Measurements from ENCODE around the gene TEDC1. TPM values are rescaled to one million over a fixed set of nuclear protein-coding genes. Genes with fewer than 3 reads are reported as not detected.

Gene TEDC1
- polyA plus RNA-seq, 6 donors from 2014 or later: 3.5 to 13.6 (median 8.3) TPM

GRCh38 chr14:105526776-105527380 is 35.8 kb downstream of the TEDC1 start:
- no peak for DNase-seq
- H3K4me1 Mint-ChIP-seq: peaks cover 14 to 38% (median 29%) of the 10 kb centered on the region in 3 donors
- H3K27ac Mint-ChIP-seq: peak overlapping the region in 3 of 6 donors; percentile 34 to 85 (median 64)
- peaks cover 8 to 19% (median 12%) of the 10 kb centered on the region in 3 donors for H3K27me3 Mint-ChIP-seq
- H3K9me3 Mint-ChIP-seq: peaks cover 0 to 1% (median 0%) of the 10 kb centered on the region in 7 donors
- H3K4me3 Mint-ChIP-seq: peak overlapping the region; percentile 42 to 88 (median 82)
- ATAC-seq (ENCODE audit: low read depth in 2 of 2): no peak
- no peaks in the 10 kb centered on the region for H3K36me3 Mint-ChIP-seq

GRCh38 chr14:105527381-105527825 is 36.4 kb downstream of the TEDC1 start:
- Mint-ChIP-seq H3K4me1 (peaks cover 19 to 43% (median 33%) of the 10 kb centered on the region in 3 donors), H3K36me3 (no peaks in the 10 kb centered on the region), H3K4me3 (peak overlapping the region in 7 of 8 donors; percentile 56 to 88 (median 82)), H3K9me3 (peaks cover 0 to 1% (median 0%) of the 10 kb centered on the region in 7 donors), H3K27ac (peak overlapping the region in 2 of 6 donors; percentile 64 to 85), H3K27me3 (peaks cover 8 to 14% (median 12%) of the 10 kb centered on the region in 3 donors)
- DNase-seq: no peak
- no peak for ATAC-seq (ENCODE audit: low read depth in 2 of 2)

- peaks cover 8 to 14% (median 12%) of the 10 kb centered on the region in 3 donors for H3K27me3 Mint-ChIP-seq
- H3K9me3 Mint-ChIP-seq: peaks cover 0 to 1% (median 0%) of the 10 kb centered on the region in 7 donors
These were observed 37.0 kb downstream of the TEDC1 start for GRCh38 chr14:105527826-105528585.

DNA sequence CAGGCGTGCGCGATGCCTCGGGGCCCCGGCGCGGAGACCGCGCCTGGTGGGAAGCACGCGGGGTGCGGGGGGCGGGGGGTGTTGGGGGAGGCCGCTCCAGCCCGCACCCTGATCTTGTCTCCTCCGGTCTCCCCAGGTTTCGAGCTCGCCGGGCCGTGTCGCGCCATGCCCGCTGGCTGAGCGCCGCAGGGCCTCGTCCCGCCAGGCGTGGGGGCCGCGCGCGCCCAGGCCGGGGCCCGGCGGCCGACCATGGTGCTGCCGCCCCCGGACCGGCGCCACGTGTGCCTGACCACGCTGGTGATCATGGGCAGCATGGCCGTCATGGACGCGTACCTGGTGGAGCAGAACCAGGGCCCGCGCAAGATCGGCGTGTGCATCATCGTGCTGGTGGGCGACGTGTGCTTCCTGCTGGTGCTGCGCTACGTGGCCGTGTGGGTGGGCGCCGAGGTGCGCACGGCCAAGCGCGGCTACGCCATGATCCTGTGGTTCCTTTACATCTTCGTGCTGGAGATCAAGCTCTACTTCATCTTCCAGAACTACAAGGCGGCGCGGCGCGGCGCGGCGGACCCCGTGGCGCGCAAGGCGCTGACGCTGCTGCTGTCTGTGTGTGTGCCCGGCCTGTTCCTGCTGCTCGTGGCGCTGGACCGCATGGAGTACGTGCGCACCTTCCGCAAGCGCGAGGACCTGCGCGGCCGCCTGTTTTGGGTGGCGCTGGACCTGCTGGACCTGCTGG is 37.7 kb downstream of the TEDC1 start:
- Mint-ChIP-seq H3K4me1 (peaks cover 33 to 57% (median 44%) of the 10 kb centered on the region in 3 donors), H3K27me3 (peaks cover 5 to 14% (median 8%) of the 10 kb centered on the region in 3 donors), H3K27ac (peak overlapping the region in 3 of 6 donors; percentile 57 to 85 (median 76)), H3K36me3 (no peaks in the 10 kb centered on the region), H3K9me3 (no peaks in the 10 kb centered on the region), H3K4me3 (peak overlapping the region; percentile 79 to 88 (median 82))
- no peak for DNase-seq
- ATAC-seq (ENCODE audit: low read depth in 2 of 2): no peak

More at GRCh38 chr14:105527826-105528585, 37.0 kb downstream of the TEDC1 start:
- Mint-ChIP-seq H3K27ac (peak overlapping the region in 5 of 6 donors; percentile 16 to 82 (median 49)), H3K36me3 (no peaks in the 10 kb centered on the region), H3K4me3 (peak overlapping the region; percentile 56 to 88 (median 82)), H3K4me1 (peaks cover 25 to 49% (median 39%) of the 10 kb centered on the region in 3 donors)
- DNase-seq: peak; percentile 79
- peak; percentile 52 to 60 for ATAC-seq (ENCODE audit: low read depth in 2 of 2)

DNA sequence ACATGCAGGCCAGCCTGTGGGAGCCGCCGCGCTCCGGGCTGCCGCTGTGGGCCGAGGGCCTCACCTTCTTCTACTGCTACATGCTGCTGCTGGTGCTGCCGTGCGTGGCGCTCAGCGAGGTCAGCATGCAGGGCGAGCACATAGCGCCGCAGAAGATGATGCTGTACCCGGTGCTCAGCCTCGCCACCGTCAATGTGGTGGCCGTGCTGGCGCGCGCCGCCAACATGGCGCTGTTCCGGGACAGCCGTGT is 38.2 kb downstream of the TEDC1 start:
- peak overlapping the region in 2 of 6 donors; percentile 57 to 85 for H3K27ac Mint-ChIP-seq
- DNase-seq: peak; percentile 22
- no peak for ATAC-seq (ENCODE audit: low read depth in 2 of 2)
- peaks cover 3 to 14% (median 8%) of the 10 kb centered on the region in 3 donors for H3K27me3 Mint-ChIP-seq
- no peaks in the 10 kb centered on the region for H3K36me3 Mint-ChIP-seq
- H3K9me3 Mint-ChIP-seq: no peaks in the 10 kb centered on the region
- peak overlapping the region; percentile 79 to 88 (median 82) for H3K4me3 Mint-ChIP-seq
- peaks cover 38 to 60% (median 49%) of the 10 kb centered on the region in 3 donors for H3K4me1 Mint-ChIP-seq

DNA sequence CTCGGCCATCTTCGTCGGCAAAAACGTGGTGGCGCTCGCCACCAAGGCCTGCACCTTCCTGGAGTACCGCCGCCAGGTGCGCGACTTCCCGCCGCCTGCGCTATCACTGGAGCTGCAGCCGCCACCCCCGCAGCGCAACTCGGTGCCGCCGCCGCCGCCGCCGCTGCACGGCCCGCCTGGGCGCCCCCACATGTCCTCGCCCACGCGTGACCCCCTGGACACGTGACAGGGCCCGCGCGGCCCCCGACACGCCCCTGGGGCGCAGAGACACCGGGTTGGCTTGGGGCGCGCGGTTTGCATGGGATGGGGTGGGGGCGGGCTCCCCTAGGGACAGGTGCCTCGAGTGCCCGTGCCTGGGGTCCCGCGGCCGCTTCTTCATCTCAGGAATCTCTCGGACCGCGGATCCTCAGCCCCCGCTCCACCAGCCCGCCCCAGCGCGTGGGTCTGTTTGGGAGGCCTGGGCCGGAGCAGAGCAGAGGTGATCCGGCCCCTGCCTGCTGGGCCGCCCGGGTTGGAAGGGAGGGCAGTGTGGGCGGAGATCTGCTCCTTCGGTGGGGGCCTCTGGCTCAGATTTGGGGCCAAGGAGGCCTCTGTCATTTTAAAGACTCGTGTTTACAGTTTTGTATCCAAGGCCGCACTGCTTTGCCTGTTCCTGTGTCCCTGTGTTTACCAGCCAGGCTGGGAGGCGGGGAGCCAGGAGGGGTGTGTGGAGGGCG is 38.7 kb downstream of the TEDC1 start:
- no peaks in the 10 kb centered on the region for H3K9me3 Mint-ChIP-seq
- peaks cover 0 to 14% (median 8%) of the 10 kb centered on the region in 3 donors for H3K27me3 Mint-ChIP-seq
- peak; percentile 48 for DNase-seq
- peak; percentile 11 to 17 for ATAC-seq (ENCODE audit: low read depth in 2 of 2)
- peak overlapping the region in 2 of 6 donors; percentile 74 to 89 for H3K27ac Mint-ChIP-seq
- H3K4me1 Mint-ChIP-seq: peaks cover 39 to 60% (median 49%) of the 10 kb centered on the region in 3 donors
- no peaks in the 10 kb centered on the region for H3K36me3 Mint-ChIP-seq
- H3K4me3 Mint-ChIP-seq: peak overlapping the region; percentile 59 to 88 (median 82)

DNA sequence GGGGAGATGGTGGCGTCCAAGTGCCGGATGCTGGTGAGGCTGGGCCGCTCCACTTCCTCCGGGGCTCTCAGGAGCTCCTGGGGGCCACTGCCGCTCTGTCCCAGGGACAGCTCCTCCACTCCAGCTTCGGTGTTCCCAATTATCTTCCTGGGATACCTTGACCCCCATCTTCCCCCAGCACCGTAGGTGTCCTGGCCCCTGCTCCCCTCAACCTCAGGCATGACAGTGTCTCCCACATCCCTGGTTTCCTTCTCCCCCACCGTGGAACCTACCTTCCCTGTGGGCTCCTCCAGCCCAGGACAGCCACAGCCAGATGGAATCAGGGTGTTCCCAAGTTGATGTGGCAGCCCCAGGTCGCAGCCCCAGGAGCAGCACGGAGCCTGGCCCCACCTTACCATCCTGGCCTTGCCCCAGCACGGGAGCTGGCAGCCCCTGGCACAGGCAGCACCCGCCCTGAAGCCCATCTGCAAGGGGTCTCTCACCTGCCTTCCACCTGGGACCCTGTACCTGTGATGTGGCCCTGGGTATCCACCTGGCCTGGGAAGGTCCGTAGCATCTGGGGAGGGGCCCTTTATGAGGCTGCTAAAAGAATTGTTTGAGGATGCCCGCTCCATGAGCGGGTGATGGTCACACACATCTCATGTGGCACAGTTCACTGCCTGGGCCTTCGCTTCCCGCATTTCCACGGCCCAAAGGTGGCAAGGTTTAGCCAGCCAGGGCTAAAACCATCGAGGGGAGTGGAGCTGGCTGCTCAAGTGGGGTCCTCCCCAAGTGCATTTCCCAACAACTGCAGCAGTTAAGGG is 39.4 kb downstream of the TEDC1 start:
- Mint-ChIP-seq H3K9me3 (no peaks in the 10 kb centered on the region), H3K36me3 (no peaks in the 10 kb centered on the region), H3K4me1 (peaks cover 39 to 60% (median 49%) of the 10 kb centered on the region in 3 donors), H3K27ac (peak overlapping the region in 5 of 6 donors; percentile 32 to 89 (median 64)), H3K4me3 (peak overlapping the region; percentile 56 to 88 (median 68)), H3K27me3 (peaks cover 0 to 14% (median 8%) of the 10 kb centered on the region in 3 donors)
- DNase-seq: no peak
- no peak for ATAC-seq (ENCODE audit: low read depth in 2 of 2)

GRCh38 chr14:105531088-105531893 is 40.2 kb downstream of the TEDC1 start:
- Mint-ChIP-seq H3K9me3 (no peaks in the 10 kb centered on the region), H3K27ac (peak overlapping the region in 3 of 6 donors; percentile 41 to 74 (median 70)), H3K36me3 (no peaks in the 10 kb centered on the region), H3K4me3 (peak overlapping the region in 6 of 8 donors; percentile 32 to 89 (median 80)), H3K27me3 (peaks cover 0 to 14% (median 8%) of the 10 kb centered on the region in 3 donors), H3K4me1 (peaks cover 36 to 60% (median 46%) of the 10 kb centered on the region in 3 donors)
- DNase-seq: no peak
- ATAC-seq (ENCODE audit: low read depth in 2 of 2): no peak

DNA sequence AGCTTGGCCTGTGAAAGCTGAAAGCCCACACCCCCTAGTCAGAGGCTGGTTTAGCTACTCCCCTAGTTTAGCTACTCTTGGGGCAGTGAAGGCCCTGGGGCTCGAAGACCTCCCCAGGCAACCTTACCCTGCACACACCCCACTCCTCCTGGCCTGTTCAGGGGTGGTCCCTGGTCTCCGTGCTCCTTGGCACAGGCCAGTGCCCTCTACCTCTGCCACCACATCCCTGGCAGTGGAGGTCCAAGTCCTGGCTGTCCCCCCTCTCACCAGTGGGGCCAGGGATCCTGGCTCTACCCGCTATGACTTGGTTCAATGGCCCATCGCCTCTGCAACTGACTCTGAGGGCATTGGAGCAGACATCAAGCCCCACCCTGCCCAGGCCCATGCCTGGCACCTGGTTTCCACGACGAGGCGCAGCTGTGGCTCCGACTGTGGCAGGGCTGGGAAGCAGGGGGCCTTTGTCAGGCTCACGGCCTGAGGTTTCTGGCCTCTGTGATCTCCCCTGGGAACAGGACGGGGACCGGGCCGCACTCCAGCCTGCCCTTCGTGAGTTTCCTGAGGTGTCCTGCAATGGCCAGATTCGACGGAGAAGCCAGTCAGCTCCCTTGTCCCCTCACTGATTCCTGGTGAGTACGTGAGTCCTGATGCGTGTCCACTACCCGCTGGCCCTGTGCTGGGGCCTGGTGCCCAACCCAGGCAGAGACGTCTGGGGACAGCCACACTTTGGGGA is 41.0 kb downstream of the TEDC1 start:
- Mint-ChIP-seq H3K9me3 (no peaks in the 10 kb centered on the region), H3K27me3 (peaks cover 0 to 10% (median 5%) of the 10 kb centered on the region in 3 donors), H3K4me1 (peaks cover 36 to 57% (median 43%) of the 10 kb centered on the region in 3 donors), H3K27ac (peak overlapping the region; percentile 62 to 93 (median 80)), H3K4me3 (peak overlapping the region; percentile 22 to 91 (median 78)), H3K36me3 (no peaks in the 10 kb centered on the region)
- DNase-seq (peak; percentile 43), ATAC-seq (ENCODE audit: low read depth in 2 of 2) (peak; percentile 39 to 46)

DNA sequence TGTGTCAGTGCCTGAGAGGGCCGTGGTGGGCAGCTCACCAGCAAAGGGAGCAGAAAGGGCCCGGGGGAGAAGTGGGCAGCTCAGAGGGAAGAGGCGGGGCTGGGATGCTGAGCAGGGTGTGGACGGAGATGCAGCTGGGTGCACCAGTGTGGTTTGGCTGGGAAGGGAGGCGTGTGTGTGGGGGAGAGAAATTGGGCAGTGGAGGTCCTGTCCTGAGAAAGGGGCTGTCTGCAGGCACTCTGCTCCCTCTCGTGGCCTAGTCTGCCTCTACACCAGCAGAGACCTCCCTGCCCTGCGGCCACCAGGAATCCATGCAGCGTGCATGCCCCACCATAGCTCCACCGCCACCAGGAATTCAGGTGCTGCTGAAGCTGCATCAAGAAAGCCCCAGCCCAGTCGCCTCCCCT is 41.7 kb downstream of the TEDC1 start:
- Mint-ChIP-seq H3K9me3 (no peaks in the 10 kb centered on the region), H3K4me1 (peaks cover 32 to 50% (median 37%) of the 10 kb centered on the region in 3 donors), H3K27me3 (peaks cover 0 to 3% (median 0%) of the 10 kb centered on the region in 3 donors), H3K4me3 (peak overlapping the region; percentile 59 to 91 (median 78)), H3K27ac (peak overlapping the region; percentile 62 to 93 (median 80)), H3K36me3 (no peaks in the 10 kb centered on the region)
- peak; percentile 65 for DNase-seq
- ATAC-seq (ENCODE audit: low read depth in 2 of 2): peak; percentile 45 to 49

- H3K27ac Mint-ChIP-seq: no peak overlapping the region
- no peaks in the 10 kb centered on the region for H3K36me3 Mint-ChIP-seq
- H3K4me1 Mint-ChIP-seq: peaks cover 34 to 48% (median 39%) of the 10 kb centered on the region in 3 donors
- H3K9me3 Mint-ChIP-seq: no peaks in the 10 kb centered on the region
- no peak for DNase-seq
- peak overlapping the region in 4 of 8 donors; percentile 28 to 89 (median 72) for H3K4me3 Mint-ChIP-seq
- H3K27me3 Mint-ChIP-seq: no peaks in the 10 kb centered on the region
- ATAC-seq (ENCODE audit: low read depth in 2 of 2): no peak
These were observed 42.3 kb downstream of the TEDC1 start for GRCh38 chr14:105533391-105533790.

All from naive B cell (primary cell).